WI38 (cell line): ENCODE data around the gene LRRC31.

Source experiments
- H3K4me3 ChIP-seq: 2 replicates; pipeline ENCODE4 v1.5.1; 2011; ENCODE audit warnings: low read depth, mild to moderate bottlenecking, control low read depth, low read length
- TF ChIP-seq, protein P1 (sequence below): IDR thresholded peaks from 2 replicates; pipeline ENCODE4 v1.5.1; 2012; ENCODE audit warnings: low read depth, mild to moderate bottlenecking, control low read depth, low read length

LRRC31 gene

DNA sequence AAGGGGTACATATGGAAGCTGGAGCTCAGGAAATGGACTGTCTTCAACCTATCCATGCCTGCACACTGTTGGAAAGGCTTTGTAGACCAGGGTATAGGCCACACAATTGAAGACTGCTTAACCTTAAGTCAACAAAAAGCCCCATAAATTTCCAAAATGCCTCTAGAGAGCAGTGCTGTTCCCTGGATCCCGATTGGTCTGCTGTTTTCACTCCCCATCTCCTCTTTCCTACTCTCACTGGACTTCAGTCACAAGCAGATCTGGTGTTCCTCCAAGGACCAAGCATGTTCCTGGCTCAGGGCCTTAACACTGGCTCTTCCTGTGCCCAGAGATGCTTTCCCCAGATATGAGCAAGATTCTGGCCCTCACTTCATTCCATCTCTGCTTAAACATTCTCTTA is 34.2 kb downstream of the LRRC31 start:
- no peak overlapping the region for H3K4me3 ChIP-seq

DNA sequence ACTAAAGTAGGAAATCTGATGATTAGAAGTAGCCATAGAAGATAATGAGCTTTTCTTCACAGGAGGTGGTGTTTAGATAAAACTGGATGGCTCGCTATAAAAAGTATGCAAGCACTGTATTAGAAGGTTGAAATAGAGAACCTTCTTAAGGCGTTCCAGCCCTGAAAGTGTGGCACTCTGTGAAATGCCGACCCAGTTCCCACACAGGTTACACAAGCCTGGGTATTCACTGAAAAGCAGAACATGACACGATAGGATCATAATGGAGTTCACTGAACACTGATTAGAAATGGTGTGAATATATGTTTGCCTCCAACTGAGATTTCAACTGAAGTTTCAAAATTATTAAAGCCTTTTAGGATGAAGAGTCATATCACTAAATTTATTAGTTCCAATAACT is 42.0 kb downstream of the LRRC31 start:
- no peak overlapping the region for H3K4me3 ChIP-seq
- TF ChIP-seq, protein P1, sequence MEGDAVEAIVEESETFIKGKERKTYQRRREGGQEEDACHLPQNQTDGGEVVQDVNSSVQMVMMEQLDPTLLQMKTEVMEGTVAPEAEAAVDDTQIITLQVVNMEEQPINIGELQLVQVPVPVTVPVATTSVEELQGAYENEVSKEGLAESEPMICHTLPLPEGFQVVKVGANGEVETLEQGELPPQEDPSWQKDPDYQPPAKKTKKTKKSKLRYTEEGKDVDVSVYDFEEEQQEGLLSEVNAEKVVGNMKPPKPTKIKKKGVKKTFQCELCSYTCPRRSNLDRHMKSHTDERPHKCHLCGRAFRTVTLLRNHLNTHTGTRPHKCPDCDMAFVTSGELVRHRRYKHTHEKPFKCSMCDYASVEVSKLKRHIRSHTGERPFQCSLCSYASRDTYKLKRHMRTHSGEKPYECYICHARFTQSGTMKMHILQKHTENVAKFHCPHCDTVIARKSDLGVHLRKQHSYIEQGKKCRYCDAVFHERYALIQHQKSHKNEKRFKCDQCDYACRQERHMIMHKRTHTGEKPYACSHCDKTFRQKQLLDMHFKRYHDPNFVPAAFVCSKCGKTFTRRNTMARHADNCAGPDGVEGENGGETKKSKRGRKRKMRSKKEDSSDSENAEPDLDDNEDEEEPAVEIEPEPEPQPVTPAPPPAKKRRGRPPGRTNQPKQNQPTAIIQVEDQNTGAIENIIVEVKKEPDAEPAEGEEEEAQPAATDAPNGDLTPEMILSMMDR, result no peak

More for the DNA sequence above, 34.2 kb downstream of the LRRC31 start:
- TF ChIP-seq, protein P1, result no peak

DNA sequence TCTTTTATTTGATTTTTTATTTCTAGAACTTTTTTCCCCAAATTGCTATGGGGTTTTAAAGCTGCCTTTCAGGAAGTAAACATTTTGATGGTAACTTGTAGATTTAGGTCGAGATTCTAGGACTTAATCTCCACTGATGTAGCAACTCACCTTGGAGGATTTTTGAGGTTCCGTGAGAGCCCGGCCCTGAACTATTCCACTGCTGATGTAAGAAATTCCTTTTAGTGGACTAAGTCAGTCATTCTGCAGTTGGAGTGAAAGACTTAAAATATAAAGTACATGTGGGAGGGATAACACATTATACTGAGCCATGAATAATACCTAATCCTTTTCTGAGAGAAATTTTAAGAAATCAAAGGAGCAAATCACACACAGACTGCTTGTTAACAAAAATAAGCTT is 44.4 kb downstream of the LRRC31 start:
- H3K4me3 ChIP-seq, result no peak overlapping the region
- TF ChIP-seq, protein P1, result no peak

DNA sequence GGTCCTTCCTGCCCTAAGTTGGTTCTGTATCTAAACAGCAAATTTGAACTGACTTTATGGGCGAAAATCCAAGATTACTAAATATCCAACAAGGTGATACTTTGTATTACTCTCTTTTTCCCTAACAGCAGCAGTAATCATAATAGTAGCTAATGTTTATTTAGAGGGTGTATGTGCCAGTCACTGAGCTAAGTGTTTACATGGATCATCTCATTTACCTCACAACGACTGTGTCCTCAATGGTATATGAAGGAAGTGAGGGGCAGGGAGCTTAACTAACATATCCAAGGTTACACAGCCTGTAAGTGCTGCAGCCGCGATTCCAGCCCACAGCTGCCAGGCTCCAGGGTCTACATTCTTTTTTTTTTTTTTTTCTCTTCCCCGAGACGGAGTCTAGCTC is 46.8 kb downstream of the LRRC31 start:
- no peak overlapping the region for H3K4me3 ChIP-seq
- TF ChIP-seq, protein P1, result no peak

GRCh38 chr3:169822540-169822939 is 47.2 kb downstream of the LRRC31 start:
- TF ChIP-seq, protein P1, result no peak
- no peak overlapping the region for H3K4me3 ChIP-seq

GRCh38 chr3:169822091-169822490 is 47.6 kb downstream of the LRRC31 start:
- TF ChIP-seq, protein P1, result no peak
- no peak overlapping the region for H3K4me3 ChIP-seq

GRCh38 chr3:169818316-169818715 is 51.4 kb downstream of the LRRC31 start:
- TF ChIP-seq, protein P1, result no peak
- H3K4me3 ChIP-seq, result no peak overlapping the region
